Measurements from ENCODE around the gene PLD2.

PLD2 gene

GRCh38 chr17:4833178-4833940 is 26.4 kb downstream of the PLD2 start, which contains the start of gene MINK1:
TSS of gene MINK1 (plus strand) at chr17:4833340. CDS start at chr17:4833584, 244 bp downstream.
- peak; percentile 91 for DNase-seq (ENCODE audit: low spot score)
- no peak for TF ChIP-seq CTCF (IDR thresholded peaks at IDR 0.05)
- H3K27ac ChIP-seq = peak within 1 kb of the TSS; percentile 92 to 97
- peak within 1 kb of the TSS; percentile 100 for H3K4me3 ChIP-seq

GRCh38 chr17:4833941-4834680 is 27.2 kb downstream of the PLD2 start:
- Histone ChIP-seq H3K27ac (peak overlapping the region; percentile 92 to 97), H3K4me3 (peak overlapping the region; percentile 100)
- no peak for TF ChIP-seq CTCF (IDR thresholded peaks at IDR 0.05)
- peak; percentile 79 for DNase-seq (ENCODE audit: low spot score)

GRCh38 chr17:4834681-4835020 is 27.7 kb downstream of the PLD2 start:
- TF ChIP-seq CTCF (IDR thresholded peaks at IDR 0.05) = no peak
- no peak for DNase-seq (ENCODE audit: low spot score)
- H3K4me3 ChIP-seq = peak overlapping the region; percentile 100
- H3K27ac ChIP-seq = peak overlapping the region in 1 of 2 donors; percentile 97

- Histone ChIP-seq H3K27ac (no peak overlapping the region), H3K4me3 (no peak overlapping the region)
- no peak for DNase-seq (ENCODE audit: low spot score)
- TF ChIP-seq CTCF (IDR thresholded peaks at IDR 0.05) = no peak
Observed at GRCh38 chr17:4836221-4836620, 29.3 kb downstream of the PLD2 start.

- Histone ChIP-seq H3K4me3 (no peak overlapping the region), H3K27ac (no peak overlapping the region)
- DNase-seq (ENCODE audit: low spot score) = no peak
- no peak for TF ChIP-seq CTCF (IDR thresholded peaks at IDR 0.05)
Observed at GRCh38 chr17:4837471-4838308, 30.7 kb downstream of the PLD2 start.

- Histone ChIP-seq H3K27ac (no peak overlapping the region), H3K4me3 (no peak overlapping the region)
- no peak for TF ChIP-seq CTCF (IDR thresholded peaks at IDR 0.05)
- DNase-seq (ENCODE audit: low spot score) = no peak
Observed at GRCh38 chr17:4838309-4838785, 31.4 kb downstream of the PLD2 start.
